Panc1 (cell line): ENCODE results near the gene GRP.

ENCODE experiments used
- REST ChIP-seq, 2 experiments: IDR thresholded peaks; 2 replicates each; pipeline ENCODE4 v1.6.1; 2011 to 2012; ENCODE audit warnings: low read depth in 2 of 2, control low read depth in 1 of 2, low read length in 1 of 2, mild to moderate bottlenecking in 1 of 2, moderate library complexity in 1 of 2; ENCODE audit not compliant: insufficient read depth in 1 of 2
- SIN3A ChIP-seq: IDR thresholded peaks from 2 replicates; pipeline ENCODE4 v1.6.1; 2012; ENCODE audit warnings: low read depth, mild to moderate bottlenecking, low read length, moderate library complexity, borderline replicate concordance; ENCODE audit not compliant: insufficient read depth
- TF ChIP-seq, protein P1 (sequence below): fragments of 450-650 bp; IDR thresholded peaks from 2 replicates; pipeline ENCODE4 v1.5.1; 2017; ENCODE audit warnings: mild to moderate bottlenecking

GRCh38 chr18:59272891-59273758 is 53.2 kb downstream of the GRP start, which contains the start of gene RAX:
- TF ChIP-seq, protein P1, sequence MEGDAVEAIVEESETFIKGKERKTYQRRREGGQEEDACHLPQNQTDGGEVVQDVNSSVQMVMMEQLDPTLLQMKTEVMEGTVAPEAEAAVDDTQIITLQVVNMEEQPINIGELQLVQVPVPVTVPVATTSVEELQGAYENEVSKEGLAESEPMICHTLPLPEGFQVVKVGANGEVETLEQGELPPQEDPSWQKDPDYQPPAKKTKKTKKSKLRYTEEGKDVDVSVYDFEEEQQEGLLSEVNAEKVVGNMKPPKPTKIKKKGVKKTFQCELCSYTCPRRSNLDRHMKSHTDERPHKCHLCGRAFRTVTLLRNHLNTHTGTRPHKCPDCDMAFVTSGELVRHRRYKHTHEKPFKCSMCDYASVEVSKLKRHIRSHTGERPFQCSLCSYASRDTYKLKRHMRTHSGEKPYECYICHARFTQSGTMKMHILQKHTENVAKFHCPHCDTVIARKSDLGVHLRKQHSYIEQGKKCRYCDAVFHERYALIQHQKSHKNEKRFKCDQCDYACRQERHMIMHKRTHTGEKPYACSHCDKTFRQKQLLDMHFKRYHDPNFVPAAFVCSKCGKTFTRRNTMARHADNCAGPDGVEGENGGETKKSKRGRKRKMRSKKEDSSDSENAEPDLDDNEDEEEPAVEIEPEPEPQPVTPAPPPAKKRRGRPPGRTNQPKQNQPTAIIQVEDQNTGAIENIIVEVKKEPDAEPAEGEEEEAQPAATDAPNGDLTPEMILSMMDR = no peak
- no peak for TF ChIP-seq SIN3A
- no peak for TF ChIP-seq REST (IDR thresholded peaks at IDR 0.05; ENCODE audit: insufficient read depth in 1 of 2, low read depth in 2 of 2, low read length in 1 of 2)
